Brain microvascular endothelial cell (primary cell): ENCODE results near the gene ALDH1A2.

Experiments
- DNase-seq: peaks from one replicate; pipeline ENCODE4 v3.0.0-alpha.2; 2020
- H3K27ac ChIP-seq: fragments of 250-450 bp; sonication (Bioruptor Pico); 2 replicates; pipeline ENCODE4 v1.5.1; 2020; ENCODE audit warnings: mild to moderate bottlenecking, moderate library complexity
- H3K27me3 ChIP-seq: fragments of 250-450 bp; sonication (Bioruptor Pico); replicated peaks from 2 replicates; pipeline ENCODE4 v1.5.1; 2020; ENCODE audit warnings: mild to moderate bottlenecking
- H3K36me3 ChIP-seq: fragments of 250-450 bp; sonication (Bioruptor Pico); replicated peaks from 2 replicates; pipeline ENCODE4 v1.5.1; 2020; ENCODE audit warnings: mild to moderate bottlenecking
- H3K4me3 ChIP-seq: 2 replicates; pipeline ENCODE4 v1.5.1; 2011; ENCODE audit warnings: low read depth, mild to moderate bottlenecking, control low read depth, low read length, moderate library complexity
- CTCF ChIP-seq: IDR thresholded peaks from 2 replicates; pipeline ENCODE4 v1.5.1; 2011; ENCODE audit warnings: low read depth, mild to moderate bottlenecking, moderate library complexity, low read length, control low read depth, inconsistent platforms; ENCODE audit errors: missing control alignments
- in situ Hi-C: cut with HindIII; loops from 2 replicates; pipeline ENCODE4 v1.10.0; 2017; ENCODE audit warnings: low sequenced_read_pairs, low pct_ligation_motif_present

ALDH1A2 gene

DNA sequence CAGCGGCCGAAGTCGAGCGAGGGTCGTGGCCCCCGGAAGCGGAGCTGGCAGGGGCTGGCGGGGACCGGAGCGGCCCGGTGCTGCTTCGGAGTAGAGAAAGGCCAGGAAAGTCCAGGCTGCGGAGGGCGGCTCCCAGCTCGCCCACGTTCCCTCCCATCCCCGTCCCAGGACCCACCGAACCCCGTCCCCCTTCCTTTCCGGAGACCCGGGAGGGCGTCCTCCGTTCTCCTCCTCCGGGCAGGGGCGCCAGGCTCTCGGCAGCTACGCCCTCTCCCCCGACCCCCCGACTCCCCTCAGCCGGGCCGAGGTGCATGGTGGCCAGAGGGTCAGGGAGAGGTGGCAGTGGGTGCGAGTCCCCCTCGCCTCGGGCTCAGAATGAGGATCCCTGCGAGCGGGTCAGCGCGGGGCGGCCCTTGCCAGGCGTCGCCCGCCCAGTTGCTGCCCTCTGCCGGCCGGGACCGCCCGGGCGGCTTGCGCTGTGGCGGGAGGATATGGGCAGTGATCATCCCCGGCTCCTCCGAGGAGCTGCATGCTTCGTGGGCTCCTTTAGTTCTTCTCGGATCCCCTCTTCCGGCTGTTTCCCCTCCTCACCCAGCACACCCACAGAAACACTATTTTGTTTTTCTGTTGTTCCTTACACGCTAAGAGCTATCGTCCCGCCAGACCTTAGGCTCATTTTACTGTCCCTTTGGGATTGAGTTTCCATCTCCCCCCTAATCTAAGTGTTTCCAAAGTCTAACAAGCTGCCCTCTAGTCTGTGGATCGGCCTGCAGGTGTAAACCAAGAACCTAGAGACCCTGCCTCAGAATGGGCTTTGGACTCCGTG lies 744 bp upstream of the ALDH1A2 start:
- H3K27me3 ChIP-seq = peaks cover 44% of the 10 kb centered on the region

GRCh38 chr15:58064980-58065444 lies 499 bp downstream of the ALDH1A2 start:
- Histone ChIP-seq H3K27ac (no peak overlapping the region), H3K36me3 (no peaks in the 10 kb centered on the region), H3K4me3 (no peak overlapping the region), H3K27me3 (peaks cover 48% of the 10 kb centered on the region)
- no peak for TF ChIP-seq CTCF
- DNase-seq = no peak
- in situ Hi-C loops = no loop called here

More for the DNA sequence above, 744 bp upstream of the ALDH1A2 start:
- Histone ChIP-seq H3K4me3 (peak overlapping the region; percentile 42), H3K27ac (no peak overlapping the region), H3K36me3 (no peaks in the 10 kb centered on the region)
- TF ChIP-seq CTCF = peak; percentile 77
- DNase-seq = peak; percentile 6
- in situ Hi-C loops = no loop called here

DNA sequence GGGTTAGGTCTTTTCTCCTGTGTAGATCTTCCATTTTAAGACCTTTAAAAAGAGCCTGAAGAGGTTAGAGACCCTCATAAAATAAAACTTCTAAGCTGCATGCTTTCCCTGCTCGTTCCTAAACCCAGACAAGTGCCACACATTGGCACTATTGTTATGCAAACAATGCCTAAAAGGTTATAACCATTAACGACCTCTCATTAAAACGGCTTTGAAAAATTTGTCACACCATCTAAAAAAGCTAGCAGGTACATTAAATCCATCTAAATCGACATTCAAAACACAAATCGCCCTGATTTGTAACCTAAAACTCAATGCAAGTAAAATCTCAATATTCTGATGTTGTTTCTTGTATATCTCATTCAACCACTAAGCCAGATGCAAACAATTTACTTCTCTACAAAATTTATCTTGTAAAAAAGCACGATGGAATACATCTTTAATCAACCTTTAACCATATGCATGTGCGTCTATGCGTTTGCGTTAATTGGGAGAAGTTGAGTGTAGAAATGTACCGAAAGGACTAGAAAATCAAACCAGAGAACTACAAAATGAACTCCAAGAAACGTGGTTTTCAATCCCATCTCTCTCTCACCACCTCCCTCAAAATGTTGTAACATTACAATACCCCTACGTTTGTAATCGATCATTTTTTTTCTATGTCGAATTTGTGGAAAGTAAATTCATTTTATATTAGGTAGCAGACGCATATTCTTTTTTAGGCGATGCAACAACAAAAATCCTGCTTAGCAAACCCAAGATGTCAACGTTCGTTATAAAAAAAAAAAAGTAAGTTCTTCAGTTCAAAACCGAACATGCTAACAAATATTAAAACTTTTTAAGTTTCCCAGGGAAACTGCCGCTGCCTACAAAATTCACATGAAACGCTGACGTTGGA lies 1.2 kb downstream of the ALDH1A2 start:
- DNase-seq = no peak
- peaks cover 48% of the 10 kb centered on the region for H3K27me3 ChIP-seq
- TF ChIP-seq CTCF = no peak
- no peak overlapping the region for H3K27ac ChIP-seq
- in situ Hi-C loops = no loop called here
- no peaks in the 10 kb centered on the region for H3K36me3 ChIP-seq
- H3K4me3 ChIP-seq = no peak overlapping the region

DNA sequence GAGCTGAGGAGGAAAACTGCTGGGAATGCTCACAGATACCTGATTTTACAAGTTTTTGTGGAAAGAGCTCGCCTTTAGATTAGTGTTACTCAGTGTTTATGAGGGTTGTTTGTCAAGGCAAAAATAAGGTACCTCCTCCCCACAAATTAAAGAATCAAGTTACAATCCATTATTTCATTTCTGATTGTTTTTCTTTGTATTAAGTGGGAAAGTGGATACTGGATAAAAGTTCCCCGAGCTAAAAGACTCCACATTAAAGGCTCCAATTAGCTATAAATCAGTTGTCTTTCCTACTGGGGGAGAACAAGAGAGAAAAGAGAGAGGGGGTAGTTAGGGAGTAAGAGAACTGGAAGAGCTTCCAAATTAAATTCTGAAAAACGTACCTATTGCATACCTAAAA lies 1.9 kb downstream of the ALDH1A2 start:
- peaks cover 48% of the 10 kb centered on the region for H3K27me3 ChIP-seq

GRCh38 chr15:58062983-58063382 lies 2.5 kb downstream of the ALDH1A2 start:
- DNase-seq = no peak
- no peak for TF ChIP-seq CTCF
- H3K27ac ChIP-seq = no peak overlapping the region
- H3K36me3 ChIP-seq = no peaks in the 10 kb centered on the region
- H3K4me3 ChIP-seq = no peak overlapping the region
- peaks cover 48% of the 10 kb centered on the region for H3K27me3 ChIP-seq
- in situ Hi-C loops = no loop called here

More for the DNA sequence above, 1.9 kb downstream of the ALDH1A2 start:
- TF ChIP-seq CTCF = no peak
- Histone ChIP-seq H3K4me3 (no peak overlapping the region), H3K27ac (no peak overlapping the region), H3K36me3 (no peaks in the 10 kb centered on the region)
- in situ Hi-C loops = no loop called here
- DNase-seq = no peak
